Hepatocyte (in vitro differentiated cells): ENCODE data around the gene TRIM42. TPM values are rescaled to one million over a fixed set of nuclear protein-coding genes. Genes with fewer than 3 reads are reported as not detected.

Experiments
- DNase-seq: peaks from one replicate; pipeline ENCODE4 v3.0.0-alpha.2; 2016; ENCODE audit warnings: low spot score
- H2AFZ ChIP-seq: fragments of 200-600 bp; sonication (generic); 2 replicates; pipeline ENCODE4 v1.6.0; 2016; ENCODE audit warnings: antibody characterized with exemption, mild to moderate bottlenecking
- H3K27ac ChIP-seq: fragments of 200-600 bp; sonication (generic); 2 replicates; pipeline ENCODE4 v1.5.1; 2016; ENCODE audit warnings: mild to moderate bottlenecking
- H3K27me3 ChIP-seq: fragments of 200-600 bp; sonication (generic); 2 replicates; pipeline ENCODE4 v1.6.1; 2016
- H3K36me3 ChIP-seq: fragments of 200-600 bp; sonication (generic); replicated peaks from 2 replicates; pipeline ENCODE4 v1.5.1; 2016; ENCODE audit warnings: low read depth; ENCODE audit not compliant: insufficient read depth
- H3K4me1 ChIP-seq: fragments of 200-600 bp; sonication (generic); 2 replicates; pipeline ENCODE4 v1.5.1; 2016; ENCODE audit warnings: mild to moderate bottlenecking, moderate library complexity; ENCODE audit not compliant: insufficient read depth
- H3K4me2 ChIP-seq: fragments of 200-600 bp; sonication (generic); 2 replicates; pipeline ENCODE4 v1.6.0; 2016
- H3K4me3 ChIP-seq: fragments of 200-600 bp; sonication (generic); 2 replicates; pipeline ENCODE4 v1.5.1; 2016; ENCODE audit warnings: mild to moderate bottlenecking
- H3K79me2 ChIP-seq: fragments of 200-600 bp; sonication (generic); 2 replicates; pipeline ENCODE4 v1.6.0; 2017; ENCODE audit warnings: mild to moderate bottlenecking
- H3K9me2 ChIP-seq: fragments of 200-600 bp; sonication (generic); replicated peaks from 2 replicates; pipeline ENCODE4 v1.6.0; 2017; ENCODE audit warnings: mild to moderate bottlenecking; ENCODE audit not compliant: insufficient read depth
- H3K9me3 ChIP-seq: fragments of 200-600 bp; sonication (generic); 2 replicates; pipeline ENCODE4 v1.5.1; 2016; ENCODE audit warnings: low read depth, mild to moderate bottlenecking
- H4K20me1 ChIP-seq: fragments of 200-600 bp; sonication (generic); 2 replicates; pipeline ENCODE4 v1.6.0; 2016; ENCODE audit warnings: mild to moderate bottlenecking; ENCODE audit not compliant: insufficient read depth, poor library complexity, severe bottlenecking
- EZH2 ChIP-seq: fragments of 200-600 bp; sonication (generic); IDR thresholded peaks from 2 replicates; pipeline ENCODE4 v1.6.1; 2016; ENCODE audit warnings: antibody characterized with exemption, mild to moderate bottlenecking, borderline replicate concordance
- EZH2phosphoT487 ChIP-seq: fragments of 200-600 bp; sonication (generic); IDR thresholded peaks from one replicate; pipeline ENCODE4 v1.6.1; 2018; ENCODE audit warnings: antibody characterized with exemption, mild to moderate bottlenecking, low read depth, moderate library complexity; ENCODE audit not compliant: unreplicated experiment, severe bottlenecking
- WGBS: methylation state at CpG from one replicate; pipeline ENCODE4 v1.1.6; 2016; ENCODE audit warnings: low lambda C conversion rate; ENCODE audit errors: missing lambda C conversion rate; 5-methylcytosine and 5-hydroxymethylcytosine counted together
- polyA plus RNA-seq: library from polyadenylated mRNA; unstranded; fragments of >200 nt; fragmentation: Nextera tagmentation; extraction: Ambion mirVana; gene quantifications from 2 replicates; pipeline ENCODE4 v1.2.1, GENCODE V29; 2016
- total RNA-seq: library from RNA; depleted of rRNA; stranded (reverse); fragments of >200 nt; gene quantifications from 2 replicates; pipeline ENCODE4 v1.2.3, GENCODE V29; 2014
- TF ChIP-seq, protein P1 (sequence below): fragments of 200-600 bp; sonication (generic); IDR thresholded peaks from 2 replicates; pipeline ENCODE4 v1.5.1; 2016; ENCODE audit warnings: antibody characterized with exemption, mild to moderate bottlenecking; ENCODE audit not compliant: poor library complexity

The TRIM42 gene
- total and polyA plus RNA-seq, 2 experiments from 2014 or later = not detected

DNA sequence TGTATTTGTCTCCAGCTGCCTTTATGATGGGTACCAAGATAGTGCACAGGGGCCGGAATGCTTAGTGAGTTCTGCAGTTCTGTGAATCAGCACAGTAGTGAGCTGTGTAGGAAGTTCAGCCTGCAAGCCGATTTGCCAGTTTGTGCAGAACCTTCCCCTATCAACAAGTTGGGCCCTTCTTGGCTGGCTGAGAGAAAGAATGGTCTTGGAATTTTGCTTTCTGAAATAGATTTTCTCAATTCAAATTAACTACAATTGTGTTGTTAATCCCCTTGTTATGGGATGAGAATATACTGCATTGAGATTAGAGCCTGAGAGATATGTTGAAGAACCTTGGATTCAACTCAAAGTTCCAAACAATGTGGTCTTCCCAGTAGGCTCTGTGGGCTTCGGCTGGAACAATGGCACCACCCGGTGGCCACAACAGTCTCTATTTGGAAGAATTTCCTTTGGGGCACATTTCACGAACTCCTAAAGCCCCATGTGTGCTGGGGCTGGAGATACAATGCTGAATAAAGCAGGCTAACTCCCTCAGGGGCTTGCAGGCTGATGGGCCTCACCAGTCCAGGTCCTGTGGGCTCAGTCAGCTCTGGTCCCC, 59.1 kb downstream of the TRIM42 start:
- Histone ChIP-seq H2AFZ (no peak overlapping the region), H3K79me2 (no peaks in the 10 kb centered on the region), H4K20me1 (no peaks in the 10 kb centered on the region), H3K4me1 (no peaks in the 10 kb centered on the region), H3K4me3 (no peak overlapping the region), H3K9me3 (no peaks in the 10 kb centered on the region), H3K36me3 (no peaks in the 10 kb centered on the region), H3K9me2 (no peaks in the 10 kb centered on the region), H3K27me3 (no peaks in the 10 kb centered on the region), H3K27ac (no peak overlapping the region), H3K4me2 (no peak overlapping the region)
- TF ChIP-seq EZH2 = no peak
- TF ChIP-seq, protein P1, sequence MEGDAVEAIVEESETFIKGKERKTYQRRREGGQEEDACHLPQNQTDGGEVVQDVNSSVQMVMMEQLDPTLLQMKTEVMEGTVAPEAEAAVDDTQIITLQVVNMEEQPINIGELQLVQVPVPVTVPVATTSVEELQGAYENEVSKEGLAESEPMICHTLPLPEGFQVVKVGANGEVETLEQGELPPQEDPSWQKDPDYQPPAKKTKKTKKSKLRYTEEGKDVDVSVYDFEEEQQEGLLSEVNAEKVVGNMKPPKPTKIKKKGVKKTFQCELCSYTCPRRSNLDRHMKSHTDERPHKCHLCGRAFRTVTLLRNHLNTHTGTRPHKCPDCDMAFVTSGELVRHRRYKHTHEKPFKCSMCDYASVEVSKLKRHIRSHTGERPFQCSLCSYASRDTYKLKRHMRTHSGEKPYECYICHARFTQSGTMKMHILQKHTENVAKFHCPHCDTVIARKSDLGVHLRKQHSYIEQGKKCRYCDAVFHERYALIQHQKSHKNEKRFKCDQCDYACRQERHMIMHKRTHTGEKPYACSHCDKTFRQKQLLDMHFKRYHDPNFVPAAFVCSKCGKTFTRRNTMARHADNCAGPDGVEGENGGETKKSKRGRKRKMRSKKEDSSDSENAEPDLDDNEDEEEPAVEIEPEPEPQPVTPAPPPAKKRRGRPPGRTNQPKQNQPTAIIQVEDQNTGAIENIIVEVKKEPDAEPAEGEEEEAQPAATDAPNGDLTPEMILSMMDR = peak; percentile 69
- no peak for TF ChIP-seq EZH2phosphoT487
- 47% methylated on average over 5 of the region's 5 CpGs for WGBS
- peak; percentile 70 for DNase-seq

DNA sequence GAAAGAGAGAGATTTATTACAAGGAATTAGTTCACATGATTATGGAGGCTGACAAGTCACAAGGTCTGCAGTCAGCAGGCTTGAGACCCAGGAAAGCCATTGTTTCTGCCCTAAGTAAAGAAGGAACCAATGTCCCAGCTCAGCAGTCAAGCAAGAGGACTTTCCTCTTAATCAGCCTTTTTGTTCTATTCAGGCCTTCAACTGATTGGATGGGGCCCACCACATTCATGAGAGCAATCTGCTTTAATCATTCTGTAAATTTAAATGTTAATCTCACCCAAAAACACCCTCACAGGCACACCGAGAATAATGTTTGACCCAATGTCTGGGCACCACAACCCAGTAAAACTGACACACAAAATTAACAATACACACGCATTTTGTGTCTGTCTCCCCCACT, 64.3 kb downstream of the TRIM42 start:
- no peak for TF ChIP-seq EZH2phosphoT487
- Histone ChIP-seq H3K4me2 (no peak overlapping the region), H2AFZ (no peak overlapping the region), H4K20me1 (no peaks in the 10 kb centered on the region), H3K9me2 (no peaks in the 10 kb centered on the region), H3K27ac (no peak overlapping the region), H3K36me3 (no peaks in the 10 kb centered on the region), H3K79me2 (no peaks in the 10 kb centered on the region), H3K4me1 (no peaks in the 10 kb centered on the region), H3K27me3 (no peaks in the 10 kb centered on the region), H3K9me3 (no peaks in the 10 kb centered on the region), H3K4me3 (no peak overlapping the region)
- 84% methylated on average over 2 of the region's 2 CpGs for WGBS
- DNase-seq = no peak

DNA sequence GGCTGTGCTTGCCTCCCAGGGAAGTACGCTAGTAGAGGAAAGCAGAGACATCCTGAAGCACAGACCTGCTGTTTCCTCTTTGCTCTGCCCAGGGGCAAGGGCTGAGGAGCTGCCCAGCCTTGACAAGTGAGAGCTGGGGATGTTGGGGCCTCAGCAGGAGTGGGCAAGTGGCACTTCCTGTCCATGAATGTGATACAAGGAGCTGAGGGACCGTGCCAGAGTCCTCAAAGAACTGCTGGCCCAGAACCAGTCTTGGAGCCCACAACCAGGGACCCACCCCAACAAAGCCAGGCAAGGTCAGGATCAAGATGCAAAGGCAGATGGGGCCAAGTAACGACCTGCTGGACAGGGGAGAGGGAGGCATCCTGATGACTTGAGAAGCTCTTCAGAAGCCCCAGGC, 70.3 kb downstream of the TRIM42 start:
- DNase-seq = no peak
- no peaks in the 10 kb centered on the region for H3K79me2 ChIP-seq
- H3K4me1 ChIP-seq = no peaks in the 10 kb centered on the region
- H3K9me3 ChIP-seq = no peaks in the 10 kb centered on the region
- H3K4me3 ChIP-seq = no peak overlapping the region
- no peaks in the 10 kb centered on the region for H3K36me3 ChIP-seq
- no peak overlapping the region for H3K4me2 ChIP-seq
- H2AFZ ChIP-seq = no peak overlapping the region
- no peaks in the 10 kb centered on the region for H4K20me1 ChIP-seq
- 92% methylated on average over 3 of the region's 3 CpGs for WGBS
- H3K9me2 ChIP-seq = no peaks in the 10 kb centered on the region
- H3K27me3 ChIP-seq = peaks cover 16% of the 10 kb centered on the region
- TF ChIP-seq EZH2phosphoT487 = no peak
- TF ChIP-seq, protein P1 = no peak
- no peak for TF ChIP-seq EZH2
- no peak overlapping the region for H3K27ac ChIP-seq

DNA sequence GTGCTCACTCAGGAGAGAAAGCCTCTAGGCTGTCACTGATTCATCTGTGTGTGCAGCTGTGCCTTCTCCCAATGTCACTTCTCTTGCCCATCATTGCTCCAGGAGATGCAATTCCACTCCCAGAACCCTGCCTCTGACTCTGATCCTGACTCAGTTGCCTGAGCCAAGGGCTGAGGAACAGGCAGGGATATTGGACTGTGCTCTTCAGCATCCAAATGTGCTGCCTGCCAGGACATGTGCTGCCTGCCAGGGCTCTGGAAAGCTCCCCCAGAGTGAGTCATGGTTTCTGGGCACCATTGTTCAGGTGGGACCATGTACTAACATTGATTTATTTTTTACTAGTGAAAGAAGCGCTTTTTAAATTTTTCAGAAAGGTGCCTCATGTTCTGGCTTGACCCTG, 71.0 kb downstream of the TRIM42 start:
- TF ChIP-seq EZH2 (no peak), EZH2phosphoT487 (no peak)
- TF ChIP-seq, protein P1 = no peak
- Histone ChIP-seq H4K20me1 (no peaks in the 10 kb centered on the region), H3K27me3 (peaks cover 16% of the 10 kb centered on the region), H3K9me3 (no peaks in the 10 kb centered on the region), H3K9me2 (no peaks in the 10 kb centered on the region), H3K36me3 (no peaks in the 10 kb centered on the region), H3K4me2 (no peak overlapping the region), H2AFZ (no peak overlapping the region), H3K27ac (no peak overlapping the region), H3K79me2 (no peaks in the 10 kb centered on the region), H3K4me1 (no peaks in the 10 kb centered on the region), H3K4me3 (no peak overlapping the region)
- no peak for DNase-seq
- WGBS = 90% methylated on average over 1 of the region's 1 CpG
